Prostate gland (tissue), 2 donors: ENCODE results near the gene C11orf97. TPM values are rescaled to one million over a fixed set of nuclear protein-coding genes. Genes with fewer than 3 reads are reported as not detected.
"Not testable (repeated sequence)": the region's sequence is repeated elsewhere in the genome, so short reads cannot be mapped to it uniquely, and the experiment has no call there.

Experiments used
- DNase-seq: peaks from one replicate; pipeline ENCODE4 v3.0.0-alpha.2; 2019; ENCODE audit warnings: low spot score
- H3K27ac ChIP-seq, 2 donors: fragments of 200-600 bp; sonication (generic); 2 replicates each; pipeline ENCODE4 v1.5.1; 2017 to 2019
- H3K27me3 ChIP-seq: fragments of 200-600 bp; sonication (generic); replicated peaks from 2 replicates; pipeline ENCODE4 v1.5.1; 2019; ENCODE audit not compliant: insufficient read depth
- H3K36me3 ChIP-seq, 2 donors: fragments of 200-600 bp; sonication (generic); 1 replicate in 1 of 2; 2 replicates in 1 of 2; pipeline versions ENCODE4 v1.5.1 to v1.8.1; 2017 to 2019
- H3K4me1 ChIP-seq: fragments of 200-600 bp; sonication (generic); replicated peaks from 2 replicates; pipeline ENCODE4 v1.5.1; 2019
- H3K4me3 ChIP-seq, 2 donors: fragments of 200-600 bp; sonication (generic); 2 replicates each; pipeline ENCODE4 v1.5.1; 2017 to 2019
- H3K9me3 ChIP-seq: fragments of 200-600 bp; sonication (generic); 2 replicates; pipeline ENCODE4 v1.5.1; 2017
- POLR2A ChIP-seq: fragments of 450-650 bp; IDR thresholded peaks from one replicate; pipeline ENCODE4 v1.6.1; 2016; ENCODE audit warnings: antibody characterized with exemption, mild to moderate bottlenecking
- POLR2AphosphoS5 ChIP-seq: sonication (generic); formaldehyde crosslinking; IDR thresholded peaks from one replicate; pipeline ENCODE4 v1.6.1; 2017; ENCODE audit warnings: antibody characterized with exemption
- WGBS: methylation state at CpG from one replicate; pipeline ENCODE4 v1.1.5; 2018; 5-methylcytosine and 5-hydroxymethylcytosine counted together
- intact Hi-C: fragments of 100-400 bp; cut with DNase I; formaldehyde crosslinking; loops from one replicate; pipeline ENCODE4 v1.14.2; 2022
- microRNA counts, 2 donors: library from miRNA; unstranded; fragments of <30 nt; microRNA quantifications; one replicate each; lab custom pipeline; 2016 to 2017
- microRNA-seq: library from miRNA; unstranded; fragments of <30 nt; microRNA quantifications from one replicate; pipeline ENCODE4, GENCODE V29; 2016
- small RNA-seq, 2 donors: library from RNA; depleted of rRNA; stranded (forward); fragments of <200 nt; gene quantifications; one replicate each; pipeline ENCODE3, GENCODE V24; 2016
- total RNA-seq, 2 donors: library from RNA; depleted of rRNA; stranded (reverse); fragments of >200 nt; gene quantifications; one replicate each; pipeline ENCODE4 v1.1.0, GENCODE V29; 2016
- TF ChIP-seq, protein P1 (sequence below), 4 experiments: fragments of 200-600 bp in 2 of 4; fragments of 450-650 bp in 2 of 4; sonication (generic) in 2 of 4; IDR thresholded peaks; 1 replicate in 3 of 4; 2 replicates in 1 of 4; pipeline ENCODE4 v1.5.1; 2016 to 2019; ENCODE audit warnings: antibody characterized with exemption in 4 of 4, mild to moderate bottlenecking in 2 of 4, moderate library complexity in 2 of 4

The C11orf97 gene
- total RNA-seq, 2 donors from 2014 or later: not detected

DNA sequence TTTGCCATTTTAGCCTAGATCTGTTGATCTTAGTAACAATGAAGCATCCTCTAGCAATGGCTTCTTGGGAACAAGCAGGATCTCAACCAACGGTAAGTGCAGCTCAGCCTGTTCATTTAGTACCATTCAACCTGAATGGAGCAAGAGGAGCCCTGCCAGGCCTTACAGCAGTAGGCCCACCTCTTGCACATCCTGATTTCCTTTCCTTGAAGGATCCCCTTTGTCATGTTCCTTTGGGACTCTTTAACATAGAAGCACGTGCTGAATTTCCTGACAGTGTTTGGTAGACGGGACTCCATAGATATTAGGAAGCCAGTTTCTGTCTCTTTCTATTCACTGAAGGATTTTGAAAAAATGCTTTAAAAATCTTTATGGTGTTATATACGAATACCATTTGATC lies 56.5 kb downstream of the C11orf97 start:
- intact Hi-C loops: no loop called here
- TF ChIP-seq POLR2AphosphoS5 (no peak), POLR2A (no peak)
- TF ChIP-seq, protein P1, sequence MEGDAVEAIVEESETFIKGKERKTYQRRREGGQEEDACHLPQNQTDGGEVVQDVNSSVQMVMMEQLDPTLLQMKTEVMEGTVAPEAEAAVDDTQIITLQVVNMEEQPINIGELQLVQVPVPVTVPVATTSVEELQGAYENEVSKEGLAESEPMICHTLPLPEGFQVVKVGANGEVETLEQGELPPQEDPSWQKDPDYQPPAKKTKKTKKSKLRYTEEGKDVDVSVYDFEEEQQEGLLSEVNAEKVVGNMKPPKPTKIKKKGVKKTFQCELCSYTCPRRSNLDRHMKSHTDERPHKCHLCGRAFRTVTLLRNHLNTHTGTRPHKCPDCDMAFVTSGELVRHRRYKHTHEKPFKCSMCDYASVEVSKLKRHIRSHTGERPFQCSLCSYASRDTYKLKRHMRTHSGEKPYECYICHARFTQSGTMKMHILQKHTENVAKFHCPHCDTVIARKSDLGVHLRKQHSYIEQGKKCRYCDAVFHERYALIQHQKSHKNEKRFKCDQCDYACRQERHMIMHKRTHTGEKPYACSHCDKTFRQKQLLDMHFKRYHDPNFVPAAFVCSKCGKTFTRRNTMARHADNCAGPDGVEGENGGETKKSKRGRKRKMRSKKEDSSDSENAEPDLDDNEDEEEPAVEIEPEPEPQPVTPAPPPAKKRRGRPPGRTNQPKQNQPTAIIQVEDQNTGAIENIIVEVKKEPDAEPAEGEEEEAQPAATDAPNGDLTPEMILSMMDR (IDR thresholded peaks at IDR 0.05): no peak

DNA sequence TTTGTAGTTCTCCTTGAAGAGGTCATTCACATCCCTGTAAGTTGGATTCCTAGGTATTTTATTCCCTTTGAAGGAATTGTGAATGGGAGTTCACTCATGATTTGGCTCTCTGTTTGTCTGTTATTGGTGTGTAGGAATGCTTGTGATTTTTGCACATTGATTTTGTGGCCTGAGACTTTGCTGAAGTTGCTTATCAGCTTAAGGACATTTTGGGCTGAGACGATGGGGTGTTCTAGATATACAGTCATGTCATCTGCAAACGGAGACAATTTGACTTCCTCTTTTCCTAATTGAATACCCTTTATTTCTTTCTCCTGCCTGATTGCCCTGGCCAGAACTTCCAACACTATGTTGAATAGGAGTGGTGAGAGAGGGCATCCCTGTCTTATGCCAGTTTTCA lies 60.7 kb downstream of the C11orf97 start:
- H3K4me3 ChIP-seq, H3K9me3 ChIP-seq, intact Hi-C loops, H3K27me3 ChIP-seq, H3K27ac ChIP-seq, DNase-seq, H3K36me3 ChIP-seq, H3K4me1 ChIP-seq: not testable (repeated sequence)
- WGBS: 77% methylated on average over 2 of the region's 2 CpGs

More for the DNA sequence above, 56.5 kb downstream of the C11orf97 start:
- Histone ChIP-seq H3K4me3 (no peak overlapping the region), H3K36me3 (no peaks in the 10 kb centered on the region), H3K27me3 (no peaks in the 10 kb centered on the region), H3K27ac (no peak overlapping the region), H3K9me3 (no peaks in the 10 kb centered on the region), H3K4me1 (no peaks in the 10 kb centered on the region)
- 90% methylated on average over 4 of the region's 4 CpGs for WGBS
- no peak for DNase-seq

DNA sequence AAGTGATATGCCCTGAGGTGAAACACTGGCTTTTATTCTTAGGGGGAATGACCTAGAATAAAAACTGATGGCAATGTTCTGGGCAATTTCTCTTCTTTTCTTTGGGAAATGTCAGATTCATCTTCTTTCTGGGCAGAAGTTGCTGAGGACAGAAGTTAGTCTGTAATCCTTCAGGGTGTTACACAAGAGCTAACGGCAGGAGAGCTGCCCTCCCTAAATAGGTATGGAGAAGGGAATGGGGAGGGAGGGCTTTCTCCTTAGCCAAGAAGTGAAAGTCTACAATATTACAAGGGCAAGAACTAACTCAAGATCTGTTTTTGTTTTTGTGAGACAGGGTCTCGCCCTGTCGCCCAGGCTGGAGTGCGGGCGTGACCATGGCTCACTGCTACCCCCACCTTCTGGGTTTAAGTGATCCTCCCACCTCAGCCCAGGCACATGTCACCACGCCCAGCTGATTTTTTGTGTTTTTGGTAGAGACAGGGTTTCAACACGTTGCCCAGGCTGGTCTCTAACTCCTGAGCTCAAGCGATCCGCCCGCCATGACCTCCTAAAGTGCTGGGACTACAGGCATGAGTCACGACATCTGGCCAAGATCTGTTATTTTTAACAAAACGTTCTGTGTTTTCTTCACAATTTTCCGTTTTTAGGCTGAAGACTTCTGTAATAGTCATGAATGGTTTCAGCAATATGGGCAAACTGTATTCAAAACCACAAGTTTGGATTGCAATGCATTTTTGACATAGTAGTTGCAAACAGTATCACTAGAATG lies 62.1 kb downstream of the C11orf97 start:
- Histone ChIP-seq H3K4me3 (no peak overlapping the region), H3K4me1 (peaks cover 2% of the 10 kb centered on the region), H3K27me3 (no peaks in the 10 kb centered on the region), H3K27ac (no peak overlapping the region), H3K36me3 (no peaks in the 10 kb centered on the region), H3K9me3 (no peaks in the 10 kb centered on the region)
- intact Hi-C loops: no loop called here
- 85% methylated on average over 13 of the region's 13 CpGs for WGBS
- DNase-seq: no peak
- TF ChIP-seq, protein P1 (IDR thresholded peaks at IDR 0.05): no peak
- TF ChIP-seq POLR2A (no peak), POLR2AphosphoS5 (no peak)

DNA sequence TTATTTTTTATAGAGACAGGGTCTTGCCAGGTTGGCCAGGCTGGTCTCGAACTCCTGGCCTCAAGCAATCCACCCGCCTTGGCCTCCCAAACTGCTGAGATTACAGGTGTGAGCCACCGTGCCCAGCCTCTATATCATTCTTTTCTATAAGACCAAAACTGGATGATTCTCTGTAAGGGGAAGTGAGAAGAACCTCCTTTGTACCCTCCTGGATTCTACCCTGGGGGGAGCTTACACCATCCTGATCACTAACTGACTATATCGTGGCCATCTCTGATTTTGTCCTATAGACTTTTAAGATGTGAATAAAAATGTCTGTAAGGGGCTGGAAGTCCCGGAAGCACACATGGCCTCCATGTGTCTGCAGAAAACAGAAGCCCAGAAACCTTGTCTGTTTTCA lies 64.0 kb downstream of the C11orf97 start:
- H3K4me1 ChIP-seq: peaks cover 2% of the 10 kb centered on the region
- H3K27me3 ChIP-seq: no peaks in the 10 kb centered on the region
- no peak overlapping the region for H3K27ac ChIP-seq
- H3K9me3 ChIP-seq: no peaks in the 10 kb centered on the region
- H3K36me3 ChIP-seq: no peaks in the 10 kb centered on the region
- no peak overlapping the region for H3K4me3 ChIP-seq
- WGBS: 93% methylated on average over 5 of the region's 5 CpGs
- intact Hi-C loops: no loop called here
- no peak for TF ChIP-seq POLR2AphosphoS5
- no peak for TF ChIP-seq POLR2A
- TF ChIP-seq, protein P1 (IDR thresholded peaks at IDR 0.05): no peak
- DNase-seq: no peak

DNA sequence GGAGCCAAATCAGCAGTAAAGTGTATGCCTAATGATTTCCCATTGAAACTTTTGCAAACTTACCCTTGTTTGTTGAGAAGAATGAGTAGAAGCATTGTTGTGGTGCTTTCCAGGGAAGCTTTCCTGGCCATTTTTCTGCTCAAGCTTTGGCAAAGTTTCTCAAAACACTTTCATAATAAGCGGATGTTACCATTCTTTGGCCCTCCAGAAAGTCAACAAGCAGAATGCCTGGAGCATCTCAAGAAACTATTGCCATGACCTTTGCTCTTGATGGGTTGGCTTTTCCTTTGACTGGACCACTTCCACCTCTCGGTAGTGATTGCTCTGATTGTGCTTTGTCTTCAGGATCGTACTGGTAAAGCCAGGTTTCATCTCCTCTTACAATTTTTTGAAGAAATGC lies 65.6 kb downstream of the C11orf97 start:
- Histone ChIP-seq H3K4me3 (no peak overlapping the region), H3K4me1 (peaks cover 2% of the 10 kb centered on the region), H3K27me3 (no peaks in the 10 kb centered on the region), H3K27ac (no peak overlapping the region), H3K9me3 (no peaks in the 10 kb centered on the region), H3K36me3 (no peaks in the 10 kb centered on the region)
- intact Hi-C loops: no loop called here
- 40% methylated on average over 3 of the region's 3 CpGs for WGBS
- TF ChIP-seq POLR2AphosphoS5: no peak
- TF ChIP-seq POLR2A: no peak
- TF ChIP-seq, protein P1 (IDR thresholded peaks at IDR 0.05): no peak
- DNase-seq: no peak

MicroRNAs encoded within 50 kb of the gene (microRNA counts, 767-probe panel; counts per million panel counts)
- microRNA hsa-miR-548l (lab: Ali Mortazavi, UCI): 0 to 431 counts per million in 2 donors

Small RNA genes lying within 50 kb of the gene (microRNA-seq; reads per million reads assigned to microRNA genes)
- gene MIR548L: 0.75 reads per million

Small RNA genes lying within 50 kb of the gene (small RNA-seq; reads per million reads assigned to genes)
- 0 reads per million in 2 donors for gene MIR548L

Other genes starting within 250 kb of the C11orf97 start
- not detected for gene IZUMO1R, start 207.9 kb upstream of the C11orf97 start, total RNA-seq
- gene GPR83, start 111.0 kb upstream of the C11orf97 start, total RNA-seq: not detected
- gene MRE11, start 18.6 kb upstream of the C11orf97 start, total RNA-seq: 10 to 100 TPM; 12.3 to 14.1 TPM
- gene ANKRD49, start 18.5 kb upstream of the C11orf97 start, total RNA-seq: 10 to 100 TPM; 11.6 to 15.6 TPM
- 1 to 10 TPM; 5.2 to 6.5 TPM for gene FUT4, start 31.5 kb downstream of the C11orf97 start, total RNA-seq
- gene PIWIL4, start 54.9 kb downstream of the C11orf97 start, total RNA-seq: 10 to 100 TPM in 1 of 2 donors, under 1 TPM in 1; 0.82 to 17.2 TPM